ENCODE data around the gene DAB2IP.
"Not testable (repeated sequence)": the region's sequence is repeated elsewhere in the genome, so short reads cannot be mapped to it uniquely, and the experiment has no call there.

The DAB2IP gene

DNA sequence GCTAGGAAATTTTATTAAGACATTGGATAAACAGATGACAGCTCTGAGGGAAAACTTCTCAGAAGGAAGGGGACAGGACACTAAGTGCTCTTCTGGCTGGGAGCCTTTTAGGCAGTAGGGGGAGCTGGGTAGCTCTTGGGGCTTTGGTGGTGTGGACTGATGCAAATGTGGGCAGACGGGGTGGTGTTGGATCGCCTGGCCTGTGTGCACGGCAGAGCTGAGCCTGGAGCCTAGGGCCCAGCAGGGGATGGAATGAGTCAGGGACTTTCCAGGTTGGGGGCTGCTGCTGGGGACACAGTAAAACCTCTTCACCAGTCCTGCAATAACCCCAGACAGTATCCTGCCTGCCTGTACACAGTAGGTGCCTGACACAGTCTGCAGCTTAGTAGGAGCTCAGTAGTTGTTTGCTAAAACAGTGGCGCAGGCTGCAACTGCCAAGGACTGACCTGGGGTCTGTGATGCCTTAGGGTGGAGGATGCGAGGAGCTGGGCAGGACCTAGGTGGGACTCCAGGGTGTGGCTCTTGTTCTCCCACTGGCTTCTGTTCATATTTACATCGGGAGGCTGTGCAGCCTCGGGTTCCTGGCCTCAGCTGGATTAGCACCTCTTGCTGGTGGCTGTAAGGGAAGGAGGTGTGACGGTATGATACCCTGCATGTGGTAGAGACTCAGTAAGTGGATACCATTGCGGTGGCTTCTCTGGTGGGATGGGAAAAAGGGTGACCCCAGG lies 83.8 kb downstream of the DAB2IP start:
- peak; percentile 52 for DNase-seq (ENCODE audit: low read depth, low spot score)
- Histone ChIP-seq H3K4me3 (ENCODE audit: low read length) (no peak overlapping the region), H3K4me1 (ENCODE audit: control insufficient read depth, insufficient read depth, low read length) (peaks cover 16% of the 10 kb centered on the region), H3K36me3 (ENCODE audit: control insufficient read depth, insufficient read depth, low read length) (no peaks in the 10 kb centered on the region), H3K9me3 (ENCODE audit: control insufficient read depth, insufficient read depth, low read length) (no peaks in the 10 kb centered on the region), H3K27ac (ENCODE audit: low read length) (no peak overlapping the region), H3K27me3 (ENCODE audit: control insufficient read depth, insufficient read depth, low read length) (no peaks in the 10 kb centered on the region)
- no CpG with 5 or more reads among the region's 9 CpGs for WGBS (ENCODE audit: insufficient coverage, insufficient read length)

GRCh38 chr9:121735793-121736770 lies 84.6 kb downstream of the DAB2IP start:
- no peak overlapping the region for H3K27ac ChIP-seq (ENCODE audit: low read length)
- no CpG with 5 or more reads among the region's 57 CpGs for WGBS (ENCODE audit: insufficient coverage, insufficient read length)

GRCh38 chr9:121736934-121737462 lies 85.6 kb downstream of the DAB2IP start:
- Histone ChIP-seq H3K36me3 (ENCODE audit: control insufficient read depth, insufficient read depth, low read length) (no peaks in the 10 kb centered on the region), H3K27me3 (ENCODE audit: control insufficient read depth, insufficient read depth, low read length) (no peaks in the 10 kb centered on the region), H3K4me3 (ENCODE audit: low read length) (peak overlapping the region; percentile 48; the same call in 1 of the 2 replicates), H3K27ac (ENCODE audit: low read length) (no peak overlapping the region), H3K4me1 (ENCODE audit: control insufficient read depth, insufficient read depth, low read length) (peaks cover 20% of the 10 kb centered on the region), H3K9me3 (ENCODE audit: control insufficient read depth, insufficient read depth, low read length) (no peaks in the 10 kb centered on the region)
- DNase-seq (ENCODE audit: low read depth, low spot score), result no peak
- whole genome bisulfite sequencing (ENCODE audit: insufficient coverage, insufficient read length), result no CpG with 5 or more reads among the region's 13 CpGs

More at GRCh38 chr9:121735793-121736770, 84.6 kb downstream of the DAB2IP start:
- no peak for DNase-seq (ENCODE audit: low read depth, low spot score)
- H3K4me1 ChIP-seq (ENCODE audit: control insufficient read depth, insufficient read depth, low read length), result peaks cover 18% of the 10 kb centered on the region
- peak overlapping the region; percentile 48; the same call in 1 of the 2 replicates for H3K4me3 ChIP-seq (ENCODE audit: low read length)
- H3K9me3 ChIP-seq (ENCODE audit: control insufficient read depth, insufficient read depth, low read length), result no peaks in the 10 kb centered on the region
- no peaks in the 10 kb centered on the region for H3K36me3 ChIP-seq (ENCODE audit: control insufficient read depth, insufficient read depth, low read length)
- no peaks in the 10 kb centered on the region for H3K27me3 ChIP-seq (ENCODE audit: control insufficient read depth, insufficient read depth, low read length)

DNA sequence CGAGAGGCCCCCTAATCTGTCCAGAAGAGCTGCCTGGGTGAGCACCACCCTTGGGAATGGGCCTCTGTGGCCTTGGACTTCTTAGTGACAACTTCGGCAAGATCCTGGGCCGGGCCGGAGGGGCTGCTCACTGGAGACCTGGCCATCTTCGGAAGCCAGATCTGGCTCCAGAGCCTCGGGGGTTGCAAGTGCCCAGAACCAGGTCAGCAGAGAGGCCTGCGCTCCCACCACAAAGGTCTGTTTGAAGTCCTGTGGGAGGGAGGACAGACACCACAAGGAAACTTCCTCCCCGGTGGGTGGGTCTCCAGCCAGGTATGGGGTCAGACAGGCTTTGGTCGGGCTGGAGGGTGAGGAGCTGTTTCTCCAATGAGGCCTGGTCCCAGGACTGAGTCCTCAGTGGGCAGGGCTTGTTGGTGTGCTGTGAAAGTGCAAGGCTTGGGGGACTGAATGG lies 86.1 kb downstream of the DAB2IP start:
- Histone ChIP-seq H3K27me3 (ENCODE audit: control insufficient read depth, insufficient read depth, low read length) (no peaks in the 10 kb centered on the region), H3K4me1 (ENCODE audit: control insufficient read depth, insufficient read depth, low read length) (peaks cover 20% of the 10 kb centered on the region), H3K9me3 (ENCODE audit: control insufficient read depth, insufficient read depth, low read length) (no peaks in the 10 kb centered on the region), H3K36me3 (ENCODE audit: control insufficient read depth, insufficient read depth, low read length) (no peaks in the 10 kb centered on the region), H3K27ac (ENCODE audit: low read length) (no peak overlapping the region), H3K4me3 (ENCODE audit: low read length) (no peak overlapping the region)
- DNase-seq (ENCODE audit: low read depth, low spot score), result no peak
- no CpG with 5 or more reads among the region's 9 CpGs for WGBS (ENCODE audit: insufficient coverage, insufficient read length)

DNA sequence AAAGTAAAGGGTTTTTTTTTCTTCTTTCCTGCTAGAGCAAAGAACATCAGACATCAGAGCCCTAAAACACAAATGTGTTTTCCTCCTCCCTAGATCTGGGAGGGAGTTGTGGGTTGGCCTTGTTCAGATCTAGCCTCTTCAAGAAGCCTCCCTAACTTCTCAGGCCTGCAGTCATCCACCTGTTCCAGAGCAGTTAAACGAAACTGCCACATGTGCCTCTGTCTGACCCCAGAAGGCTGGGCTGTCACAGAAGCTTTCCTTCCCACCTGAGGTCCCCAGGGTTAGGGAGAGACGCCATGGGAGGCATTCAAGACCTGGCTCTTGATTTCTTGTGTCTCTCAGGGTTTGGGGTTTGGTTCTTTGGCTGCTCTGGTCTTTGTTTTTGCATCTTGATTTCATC lies 87.0 kb downstream of the DAB2IP start:
- Histone ChIP-seq H3K27me3 (ENCODE audit: control insufficient read depth, insufficient read depth, low read length) (no peaks in the 10 kb centered on the region), H3K4me1 (ENCODE audit: control insufficient read depth, insufficient read depth, low read length) (peaks cover 20% of the 10 kb centered on the region), H3K27ac (ENCODE audit: low read length) (no peak overlapping the region), H3K4me3 (ENCODE audit: low read length) (no peak overlapping the region), H3K36me3 (ENCODE audit: control insufficient read depth, insufficient read depth, low read length) (no peaks in the 10 kb centered on the region), H3K9me3 (ENCODE audit: control insufficient read depth, insufficient read depth, low read length) (no peaks in the 10 kb centered on the region)
- no peak for DNase-seq (ENCODE audit: low read depth, low spot score)
- WGBS (ENCODE audit: insufficient coverage, insufficient read length), result no CpG with 5 or more reads among the region's 2 CpGs

- H3K4me1 ChIP-seq (ENCODE audit: control insufficient read depth, insufficient read depth, low read length), result peaks cover 25% of the 10 kb centered on the region
- no CpG with 5 or more reads among the region's 1 CpG for WGBS (ENCODE audit: insufficient coverage, insufficient read length)
Observed at GRCh38 chr9:121738968-121739367, 87.5 kb downstream of the DAB2IP start.

GRCh38 chr9:121739971-121740370 lies 88.5 kb downstream of the DAB2IP start:
- H3K4me1 ChIP-seq (ENCODE audit: control insufficient read depth, insufficient read depth, low read length), result peaks cover 26% of the 10 kb centered on the region
- H3K27me3 ChIP-seq (ENCODE audit: control insufficient read depth, insufficient read depth, low read length), result no peaks in the 10 kb centered on the region
- WGBS (ENCODE audit: insufficient coverage, insufficient read length), result no CpG with 5 or more reads among the region's 7 CpGs
- no peaks in the 10 kb centered on the region for H3K9me3 ChIP-seq (ENCODE audit: control insufficient read depth, insufficient read depth, low read length)
- no peaks in the 10 kb centered on the region for H3K36me3 ChIP-seq (ENCODE audit: control insufficient read depth, insufficient read depth, low read length)
- H3K4me3 ChIP-seq (ENCODE audit: low read length), result no peak overlapping the region
- no peak for DNase-seq (ENCODE audit: low read depth, low spot score)
- no peak overlapping the region for H3K27ac ChIP-seq (ENCODE audit: low read length)

More at GRCh38 chr9:121738968-121739367, 87.5 kb downstream of the DAB2IP start:
- Histone ChIP-seq H3K27ac (ENCODE audit: low read length) (no peak overlapping the region), H3K4me3 (ENCODE audit: low read length) (no peak overlapping the region), H3K36me3 (ENCODE audit: control insufficient read depth, insufficient read depth, low read length) (no peaks in the 10 kb centered on the region), H3K27me3 (ENCODE audit: control insufficient read depth, insufficient read depth, low read length) (no peaks in the 10 kb centered on the region), H3K9me3 (ENCODE audit: control insufficient read depth, insufficient read depth, low read length) (no peaks in the 10 kb centered on the region)
- DNase-seq (ENCODE audit: low read depth, low spot score), result no peak

GRCh38 chr9:121741228-121741918 lies 89.9 kb downstream of the DAB2IP start:
- Histone ChIP-seq H3K4me3 (ENCODE audit: low read length) (no peak overlapping the region), H3K27me3 (ENCODE audit: control insufficient read depth, insufficient read depth, low read length) (no peaks in the 10 kb centered on the region), H3K4me1 (ENCODE audit: control insufficient read depth, insufficient read depth, low read length) (peaks cover 24% of the 10 kb centered on the region), H3K36me3 (ENCODE audit: control insufficient read depth, insufficient read depth, low read length) (no peaks in the 10 kb centered on the region), H3K27ac (ENCODE audit: low read length) (no peak overlapping the region), H3K9me3 (ENCODE audit: control insufficient read depth, insufficient read depth, low read length) (no peaks in the 10 kb centered on the region)
- no CpG with 5 or more reads among the region's 10 CpGs for WGBS (ENCODE audit: insufficient coverage, insufficient read length)
- DNase-seq (ENCODE audit: low read depth, low spot score), result no peak

- DNase-seq (ENCODE audit: low read depth, low spot score), result not testable (repeated sequence)
Observed at GRCh38 chr9:121741919-121742283, 90.5 kb downstream of the DAB2IP start.

GRCh38 chr9:121742923-121743322 lies 91.5 kb downstream of the DAB2IP start:
- Histone ChIP-seq H3K27ac (ENCODE audit: low read length) (no peak overlapping the region), H3K4me1 (ENCODE audit: control insufficient read depth, insufficient read depth, low read length) (peaks cover 22% of the 10 kb centered on the region), H3K9me3 (ENCODE audit: control insufficient read depth, insufficient read depth, low read length) (no peaks in the 10 kb centered on the region), H3K4me3 (ENCODE audit: low read length) (no peak overlapping the region), H3K27me3 (ENCODE audit: control insufficient read depth, insufficient read depth, low read length) (no peaks in the 10 kb centered on the region), H3K36me3 (ENCODE audit: control insufficient read depth, insufficient read depth, low read length) (no peaks in the 10 kb centered on the region)
- no peak for DNase-seq (ENCODE audit: low read depth, low spot score)
- no CpG with 5 or more reads among the region's 3 CpGs for whole genome bisulfite sequencing (ENCODE audit: insufficient coverage, insufficient read length)

More at GRCh38 chr9:121741919-121742283, 90.5 kb downstream of the DAB2IP start:
- peaks cover 24% of the 10 kb centered on the region for H3K4me1 ChIP-seq (ENCODE audit: control insufficient read depth, insufficient read depth, low read length)
- no CpG with 5 or more reads among the region's 4 CpGs for WGBS (ENCODE audit: insufficient coverage, insufficient read length)
- not testable (repeated sequence) for H3K27me3 ChIP-seq (ENCODE audit: control insufficient read depth, insufficient read depth, low read length); H3K27ac ChIP-seq (ENCODE audit: low read length); H3K4me3 ChIP-seq (ENCODE audit: low read length); H3K9me3 ChIP-seq (ENCODE audit: control insufficient read depth, insufficient read depth, low read length); H3K36me3 ChIP-seq (ENCODE audit: control insufficient read depth, insufficient read depth, low read length)
